HepG2 (cell line): ENCODE measurements around the gene CAMK2A. TPM values are rescaled to one million over a fixed set of nuclear protein-coding genes. Genes with fewer than 3 reads are reported as not detected.

ENCODE experiments used
- ATAC-seq: fragments of 200-7000 bp; cut with Tn5 transposase; 3 replicates; pipeline ENCODE4 v1.9.1; 2020; ENCODE audit warnings: mild to moderate bottlenecking, moderate library complexity
- BruUV-seq: library from RNA; stranded (reverse); fragments of 400-500 nt; replicated peaks from 2 replicates; lab custom pipeline; 2021; lab: Mats Ljungman, UMichigan
- CTCF ChIA-PET: fragments of 300-600 bp; formaldehyde crosslinking; extraction: SDS; loops from one replicate; lab custom pipeline; 2021; ENCODE audit warnings: low total read pairs, inconsistent platforms, low intra/inter-chr PET ratio; lab: Yijun Ruan, JAX
- POLR2A ChIA-PET: fragments of 350-600 bp; sonication (Branson Sonifier 250); formaldehyde crosslinking; loops from one replicate; lab custom pipeline; 2020; ENCODE audit warnings: antibody characterized with exemption, inconsistent platforms; lab: Yijun Ruan, JAX
- DNase-seq: peaks from one replicate; pipeline ENCODE4 v3.0.0-alpha.2; 2015; ENCODE audit warnings: low spot score
- FAIRE-seq: peaks from 3 replicates; lab custom pipeline; 2011; peaks lifted over from hg19 to GRCh38; lab: Jason Lieb, UNC
- H2AFZ ChIP-seq: one replicate; pipeline ENCODE4 v1.6.1; 2011; ENCODE audit warnings: low read length, inconsistent platforms
- H3K27ac ChIP-seq: fragments of 300-600 bp; 3 replicates; pipeline ENCODE4 v1.8.0; 2011; ENCODE audit warnings: mixed run types, mild to moderate bottlenecking, mixed read lengths, low read length, inconsistent platforms; ENCODE audit not compliant: insufficient read depth; ENCODE audit errors: extremely low read length
- H3K27me3 ChIP-seq, 2 experiments: fragments of 200-600 bp in 1 of 2; 2 replicates in 1 of 2; 3 replicates in 1 of 2; pipeline versions ENCODE4 v1.6.0 to v1.8.0; 2011; ENCODE audit warnings: low read length in 2 of 2, mild to moderate bottlenecking in 2 of 2, moderate library complexity in 2 of 2, inconsistent platforms in 1 of 2; ENCODE audit not compliant: insufficient read depth in 2 of 2, control insufficient read depth in 1 of 2
- H3K36me3 ChIP-seq, 2 experiments: fragments of 200-600 bp in 1 of 2; replicated peaks in 1 of 2; 2 replicates in 1 of 2; 3 replicates in 1 of 2; pipeline versions ENCODE4 v1.5.1 to v1.8.0; 2011; ENCODE audit warnings: low read length in 2 of 2, inconsistent platforms in 1 of 2; ENCODE audit not compliant: insufficient read depth in 2 of 2, control insufficient read depth in 1 of 2
- H3K4me1 ChIP-seq: 2 replicates; pipeline ENCODE4 v1.5.1; 2012; ENCODE audit warnings: low read length, inconsistent platforms; ENCODE audit not compliant: insufficient read depth
- H3K4me2 ChIP-seq: 2 replicates; pipeline ENCODE4 v1.6.0; 2011; ENCODE audit warnings: low read depth, low read length, inconsistent platforms
- H3K4me3 ChIP-seq, 3 experiments: fragments of 200-600 bp in 1 of 3; sonication (generic), shearing (Covaris generic) in 1 of 3; replicated peaks in 1 of 3; 2 replicates each; pipeline ENCODE4 v1.5.1; 2011 to 2016; ENCODE audit warnings: low read length in 3 of 3, inconsistent platforms in 2 of 3, low read depth in 2 of 3, mild to moderate bottlenecking in 2 of 3, control low read depth in 1 of 3, mixed read lengths in 1 of 3; ENCODE audit not compliant: insufficient read depth in 1 of 3
- H3K79me2 ChIP-seq: one replicate; pipeline ENCODE4 v1.6.1; 2011; ENCODE audit warnings: low read length, inconsistent platforms; ENCODE audit not compliant: insufficient read depth
- H3K9ac ChIP-seq: 2 replicates; pipeline ENCODE4 v1.6.0; 2011; ENCODE audit warnings: mild to moderate bottlenecking, low read depth, low read length, inconsistent platforms; ENCODE audit not compliant: insufficient read depth
- H3K9me3 ChIP-seq: 2 replicates; pipeline ENCODE4 v1.5.1; 2012; ENCODE audit warnings: mild to moderate bottlenecking, low read length
- H4K20me1 ChIP-seq: 2 replicates; pipeline ENCODE4 v1.6.0; 2011; ENCODE audit warnings: inconsistent platforms, mild to moderate bottlenecking, low read length, moderate library complexity; ENCODE audit not compliant: insufficient read depth
- CAMTA2 ChIP-seq: sonication (generic); formaldehyde crosslinking; IDR thresholded peaks from 2 replicates; pipeline ENCODE4 v1.4.0; 2020; ENCODE audit warnings: mild to moderate bottlenecking, missing genetic modification reagents, borderline replicate concordance
- HNF4A ChIP-seq: sonication (generic); formaldehyde crosslinking; IDR thresholded peaks from 2 replicates; pipeline ENCODE4 v1.4.0; 2020; ENCODE audit warnings: missing genetic modification reagents
- ISL2 ChIP-seq: sonication (generic); formaldehyde crosslinking; IDR thresholded peaks from 2 replicates; pipeline ENCODE4 v1.5.0; 2020; ENCODE audit warnings: missing genetic modification reagents
- REST ChIP-seq, 2 experiments: IDR thresholded peaks; 2 replicates each; pipeline ENCODE4 v1.6.1; 2011 to 2012; ENCODE audit warnings: low read length in 2 of 2, borderline replicate concordance in 1 of 2, low read depth in 1 of 2, mild to moderate bottlenecking in 1 of 2, moderate library complexity in 1 of 2
- ZBTB38 ChIP-seq: sonication (generic); formaldehyde crosslinking; IDR thresholded peaks from 2 replicates; pipeline ENCODE4 v1.5.1; 2020; ENCODE audit warnings: mild to moderate bottlenecking, missing genetic modification reagents
- ZNF687 ChIP-seq: sonication (generic); formaldehyde crosslinking; IDR thresholded peaks from 2 replicates; pipeline ENCODE4 v1.5.1; 2020; ENCODE audit warnings: mild to moderate bottlenecking, missing genetic modification reagents, moderate library complexity
- WGBS: methylation state at CpG from one replicate; pipeline ENCODE4 v1.1.6; 2017; ENCODE audit warnings: low lambda C conversion rate; 5-methylcytosine and 5-hydroxymethylcytosine counted together
- in situ Hi-C: cut with HindIII; loops from 2 replicates; pipeline ENCODE4 v1.10.0; 2017; ENCODE audit warnings: low pct_unique_long_range_greater_than_20kb; ENCODE audit not compliant: extremely low pct_ligation_motif_present
- intact Hi-C: fragments of 100-400 bp; cut with micrococcal nuclease; formaldehyde crosslinking; loops from one replicate; pipeline ENCODE4 v1.10.0; 2022; ENCODE audit not compliant: unreplicated experiment
- polyA plus RNA-seq, 8 experiments: library from polyadenylated mRNA; depleted of rRNA in 3 of 8; stranded (reverse) in 7 of 8; unstranded in 1 of 8; fragments of >200 nt; fragmentation: Illumina TruSeq in 4 of 8; extraction: Trizol in 4 of 8; gene quantifications; 2 replicates each; pipeline versions ENCODE4 v1.2.1 to v1.2.3, GENCODE V29; 2011 to 2016; ENCODE audit warnings: low read depth in 4 of 8, missing spikeins in 1 of 8, mixed read lengths in 1 of 8; ENCODE audit not compliant: insufficient read depth in 1 of 8
- total RNA-seq, 5 experiments: library from RNA; depleted of rRNA; stranded (reverse); fragments of >200 nt; fragmentation: Illumina TruSeq; extraction: Trizol; gene quantifications; 2 replicates each; pipeline ENCODE4 v1.2.3, GENCODE V29; 2016; ENCODE audit warnings: low read depth in 1 of 5

CAMK2A gene
- total and polyA plus RNA-seq, 2 of the 13 experiments (the other 11 are each of a cell fraction or from before 2014, with no cell fraction given): 0.11 TPM; not detected in 1

- TF ChIP-seq REST (IDR thresholded peaks at IDR 0.05; ENCODE audit: borderline replicate concordance in 1 of 2, low read depth in 1 of 2, low read length in 2 of 2): 0 out of 4 replicates have a peak, but pooled peaks of 1 of the 2 experiments have one; percentile 6
Observed at GRCh38 chr5:150307617-150308426, 18.2 kb upstream of the CAMK2A start (continued).

- in situ Hi-C loops: no loop called here
- POLR2A ChIA-PET: interaction anchor here (1.4 to 2.6 kb wide), 2 partner anchors 11 to 18 kb away, joined by 4 to 12 read pairs; no protein-coding TSS in a partner anchor
- TF ChIP-seq ZNF687 (CRISPR knock-in tag) (peak; percentile 30; the same call in 1 of the 2 replicates), HNF4A (CRISPR knock-in tag) (peak; percentile 58), ZBTB38 (CRISPR knock-in tag) (peak; percentile 81; the same call in 1 of the 2 replicates), CAMTA2 (CRISPR knock-in tag) (no peak), ISL2 (CRISPR knock-in tag) (0 out of 2 replicates have a peak, but pooled peaks have one; percentile 8)
Observed at GRCh38 chr5:150306775-150307174, 17.2 kb upstream of the CAMK2A start.

More at GRCh38 chr5:150306775-150307174, 17.2 kb upstream of the CAMK2A start:
- Histone ChIP-seq H3K9ac (no peak overlapping the region), H2AFZ (no peak overlapping the region), H3K4me2 (peak overlapping the region; percentile 14; the same call in 1 of the 2 replicates), H3K4me1 (peaks cover 93% of the 10 kb centered on the region), H4K20me1 (no peaks in the 10 kb centered on the region), H3K27ac (peak overlapping the region; percentile 74), H3K36me3 (no peaks in the 10 kb centered on the region), H3K27me3 (no peaks in the 10 kb centered on the region), H3K4me3 (no peak overlapping the region), H3K9me3 (no peaks in the 10 kb centered on the region), H3K79me2 (peaks cover under 1% of the 10 kb centered on the region)
- DNase-seq (no peak), FAIRE-seq (peak; percentile 28), ATAC-seq (no peak)
- WGBS: 51% methylated on average over 3 of the region's 4 CpGs
- BruUV-seq: no TSS peak
- CTCF ChIA-PET: no interaction called here
- intact Hi-C loops: loop anchor here (1.0 kb wide), 1 partner anchor 11 kb away; no protein-coding TSS in a partner anchor
